Fibroblast of lung (primary cell): ENCODE measurements around the gene PGBD2. TPM values are rescaled to one million over a fixed set of nuclear protein-coding genes. Genes with fewer than 3 reads are reported as not detected.

Source experiments
- DNase-seq, 2 donors: peaks; one replicate each; pipeline versions ENCODE4 v3.0.0 to v3.0.0-alpha.2; 2010; ENCODE audit warnings: low read depth in 2 of 2
- H2AFZ ChIP-seq: 2 replicates; pipeline ENCODE4 v1.5.1; 2012; ENCODE audit warnings: low read length, control low read depth, inconsistent platforms
- H3K27ac ChIP-seq: 2 replicates; pipeline ENCODE4 v1.5.1; 2011; ENCODE audit warnings: low read length, control low read depth; ENCODE audit not compliant: insufficient read depth
- H3K27me3 ChIP-seq: 2 replicates; pipeline ENCODE4 v1.5.1; 2011; ENCODE audit warnings: mild to moderate bottlenecking, low read length; ENCODE audit not compliant: control insufficient read depth, insufficient read depth
- H3K36me3 ChIP-seq: 2 replicates; pipeline ENCODE4 v1.5.1; 2011; ENCODE audit warnings: low read length; ENCODE audit not compliant: control insufficient read depth, insufficient read depth
- H3K4me1 ChIP-seq: 2 replicates; pipeline ENCODE4 v1.5.1; 2011; ENCODE audit warnings: low read length; ENCODE audit not compliant: control insufficient read depth, insufficient read depth; ENCODE audit errors: extremely low read depth
- H3K4me2 ChIP-seq: 2 replicates; pipeline ENCODE4 v1.5.1; 2011; ENCODE audit warnings: low read length, control low read depth; ENCODE audit not compliant: insufficient read depth; ENCODE audit errors: extremely low read depth
- H3K4me3 ChIP-seq, 4 experiments: fragments of 200-600 bp in 1 of 4; sonication (generic) in 1 of 4; replicated peaks in 1 of 4; 2 replicates each; pipeline ENCODE4 v1.5.1; 2011 to 2016; ENCODE audit warnings: low read length in 4 of 4, low read depth in 3 of 4, mild to moderate bottlenecking in 3 of 4, control low read depth in 2 of 4, inconsistent platforms in 1 of 4, mixed read lengths in 1 of 4; ENCODE audit not compliant: insufficient read depth in 1 of 4; ENCODE audit errors: control extremely low read depth in 1 of 4
- H3K79me2 ChIP-seq: 2 replicates; pipeline ENCODE4 v1.5.1; 2012; ENCODE audit warnings: mild to moderate bottlenecking, low read length, inconsistent platforms; ENCODE audit not compliant: control insufficient read depth, insufficient read depth
- H3K9ac ChIP-seq: 2 replicates; pipeline ENCODE4 v1.5.1; 2011; ENCODE audit warnings: mild to moderate bottlenecking, low read length, control low read depth; ENCODE audit not compliant: insufficient read depth
- H3K9me3 ChIP-seq: 2 replicates; pipeline ENCODE4 v1.5.1; 2012; ENCODE audit warnings: low read depth, low read length; ENCODE audit not compliant: control insufficient read depth, insufficient read depth
- H4K20me1 ChIP-seq: 2 replicates; pipeline ENCODE4 v1.5.1; 2011; ENCODE audit warnings: low read length; ENCODE audit not compliant: control insufficient read depth, insufficient read depth; ENCODE audit errors: extremely low read depth
- EZH2 ChIP-seq: IDR thresholded peaks from 2 replicates; pipeline ENCODE4 v1.5.1; 2012; ENCODE audit warnings: low read length, control low read depth, mild to moderate bottlenecking; ENCODE audit errors: missing control alignments
- polyA plus RNA-seq, 2 donors: library from polyadenylated mRNA; depleted of rRNA in 1 of 2; stranded (reverse) in 1 of 2; unstranded in 1 of 2; fragments of >200 nt; gene quantifications; 2 replicates each; pipeline ENCODE4 v1.2.1, GENCODE V29; 2011 to 2012; ENCODE audit warnings: missing spikeins in 1 of 2
- total RNA-seq: library from RNA; depleted of rRNA; stranded (reverse); fragments of >200 nt; gene quantifications from 2 replicates; pipeline ENCODE4 v1.2.1, GENCODE V29; 2014
- TF ChIP-seq, protein P1 (sequence below), 2 donors: IDR thresholded peaks in 1 of 2; conservative IDR thresholded peaks in 1 of 2; 1 replicate in 1 of 2; 2 replicates in 1 of 2; pipeline ENCODE4 v1.5.1; 2011 to 2012; ENCODE audit warnings: low read length in 2 of 2, control low read depth in 1 of 2, inconsistent platforms in 1 of 2, low read depth in 1 of 2, mild to moderate bottlenecking in 1 of 2

Gene PGBD2
- total and polyA plus RNA-seq, 2 donors (not counting 1 experiment from before 2014, with no cell fraction given), result 4.0 to 7.1 TPM

DNA sequence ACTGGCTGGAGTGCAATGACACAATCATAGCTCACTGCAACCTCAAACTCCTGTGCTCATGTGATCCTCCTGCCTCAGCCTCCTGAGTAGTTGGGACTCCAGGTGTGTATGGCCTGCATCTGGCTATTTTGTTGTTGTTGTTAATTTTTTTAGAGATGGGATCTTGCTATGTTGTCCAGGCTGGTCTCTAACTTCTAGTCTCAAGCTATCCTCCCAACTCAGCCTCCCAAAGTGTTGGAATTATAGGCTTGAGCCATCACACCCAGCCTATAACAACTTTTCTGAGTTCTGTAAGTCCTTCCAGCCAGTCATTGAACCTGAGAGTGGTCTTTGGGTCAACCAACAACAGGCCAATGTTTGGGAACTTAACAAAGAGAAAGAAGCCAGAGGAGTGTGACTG lies 11.2 kb upstream of the PGBD2 start:
- Histone ChIP-seq H3K9ac (no peak overlapping the region), H3K9me3 (no peaks in the 10 kb centered on the region), H3K27ac (no peak overlapping the region), H4K20me1 (no peaks in the 10 kb centered on the region), H3K4me3 (no peak overlapping the region), H3K36me3 (no peaks in the 10 kb centered on the region), H3K4me1 (no peaks in the 10 kb centered on the region), H3K79me2 (no peaks in the 10 kb centered on the region), H3K4me2 (no peak overlapping the region), H3K27me3 (peaks cover 6% of the 10 kb centered on the region), H2AFZ (no peak overlapping the region)
- TF ChIP-seq EZH2, result no peak
- TF ChIP-seq, protein P1, sequence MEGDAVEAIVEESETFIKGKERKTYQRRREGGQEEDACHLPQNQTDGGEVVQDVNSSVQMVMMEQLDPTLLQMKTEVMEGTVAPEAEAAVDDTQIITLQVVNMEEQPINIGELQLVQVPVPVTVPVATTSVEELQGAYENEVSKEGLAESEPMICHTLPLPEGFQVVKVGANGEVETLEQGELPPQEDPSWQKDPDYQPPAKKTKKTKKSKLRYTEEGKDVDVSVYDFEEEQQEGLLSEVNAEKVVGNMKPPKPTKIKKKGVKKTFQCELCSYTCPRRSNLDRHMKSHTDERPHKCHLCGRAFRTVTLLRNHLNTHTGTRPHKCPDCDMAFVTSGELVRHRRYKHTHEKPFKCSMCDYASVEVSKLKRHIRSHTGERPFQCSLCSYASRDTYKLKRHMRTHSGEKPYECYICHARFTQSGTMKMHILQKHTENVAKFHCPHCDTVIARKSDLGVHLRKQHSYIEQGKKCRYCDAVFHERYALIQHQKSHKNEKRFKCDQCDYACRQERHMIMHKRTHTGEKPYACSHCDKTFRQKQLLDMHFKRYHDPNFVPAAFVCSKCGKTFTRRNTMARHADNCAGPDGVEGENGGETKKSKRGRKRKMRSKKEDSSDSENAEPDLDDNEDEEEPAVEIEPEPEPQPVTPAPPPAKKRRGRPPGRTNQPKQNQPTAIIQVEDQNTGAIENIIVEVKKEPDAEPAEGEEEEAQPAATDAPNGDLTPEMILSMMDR (conservative IDR thresholded peaks at IDR 0.05 in 1 of 2, IDR thresholded peaks at IDR 0.05 in 1 of 2; ENCODE audit: low read depth in 1 of 2, low read length in 2 of 2), result no peak
- DNase-seq, result no peak

DNA sequence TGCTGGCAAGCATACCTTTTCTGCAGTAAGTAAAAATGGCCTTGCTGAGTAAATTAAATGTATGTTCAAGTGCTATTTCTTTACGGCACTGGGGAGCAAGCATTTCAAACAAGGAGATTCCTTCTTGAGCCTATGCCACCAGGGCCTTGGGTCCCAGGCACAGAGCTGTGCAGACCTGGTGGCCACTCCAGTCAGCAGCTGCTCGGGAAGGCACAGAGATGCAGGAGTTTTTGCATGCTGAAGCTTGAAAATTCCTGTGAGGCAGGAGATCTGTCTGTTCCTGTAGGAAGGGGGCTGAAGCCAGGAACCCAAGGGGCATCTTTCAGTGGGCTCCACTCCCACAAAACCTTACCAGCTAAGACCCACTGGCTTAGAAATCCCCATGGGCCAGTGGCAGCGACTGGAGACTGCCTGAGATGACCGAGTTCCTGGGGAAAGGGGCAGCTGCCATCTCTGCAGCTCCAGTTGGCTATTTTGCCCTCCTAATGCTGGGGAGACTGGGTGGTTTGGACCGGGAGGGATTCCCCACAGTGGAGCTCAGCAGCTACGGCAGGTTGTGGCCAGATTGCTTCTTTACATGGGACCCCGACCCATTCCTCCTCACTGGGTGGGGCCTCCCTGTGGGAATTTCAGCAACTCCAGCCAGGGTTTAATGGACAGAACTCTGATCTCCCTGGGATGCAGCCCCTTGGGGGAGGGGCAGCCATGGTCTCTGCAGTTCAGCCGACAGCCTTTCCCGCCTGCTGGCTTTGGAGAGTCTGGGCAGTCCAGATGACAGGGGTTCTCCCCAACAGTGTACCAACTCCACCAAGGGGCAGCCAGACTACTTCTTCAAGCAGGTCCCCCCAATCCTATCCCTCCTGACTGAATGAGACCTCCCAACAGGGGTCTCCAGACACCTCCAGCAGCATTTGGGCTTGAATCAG lies 8.4 kb upstream of the PGBD2 start:
- Histone ChIP-seq H3K9me3 (no peaks in the 10 kb centered on the region), H3K4me1 (no peaks in the 10 kb centered on the region), H4K20me1 (no peaks in the 10 kb centered on the region), H3K36me3 (no peaks in the 10 kb centered on the region), H3K27ac (no peak overlapping the region), H3K4me2 (no peak overlapping the region), H3K27me3 (peaks cover 6% of the 10 kb centered on the region), H3K4me3 (no peak overlapping the region), H3K9ac (no peak overlapping the region), H2AFZ (no peak overlapping the region), H3K79me2 (no peaks in the 10 kb centered on the region)
- no peak for DNase-seq
- TF ChIP-seq, protein P1 (conservative IDR thresholded peaks at IDR 0.05 in 1 of 2, IDR thresholded peaks at IDR 0.05 in 1 of 2; ENCODE audit: low read depth in 1 of 2, low read length in 2 of 2), result no peak
- no peak for TF ChIP-seq EZH2

DNA sequence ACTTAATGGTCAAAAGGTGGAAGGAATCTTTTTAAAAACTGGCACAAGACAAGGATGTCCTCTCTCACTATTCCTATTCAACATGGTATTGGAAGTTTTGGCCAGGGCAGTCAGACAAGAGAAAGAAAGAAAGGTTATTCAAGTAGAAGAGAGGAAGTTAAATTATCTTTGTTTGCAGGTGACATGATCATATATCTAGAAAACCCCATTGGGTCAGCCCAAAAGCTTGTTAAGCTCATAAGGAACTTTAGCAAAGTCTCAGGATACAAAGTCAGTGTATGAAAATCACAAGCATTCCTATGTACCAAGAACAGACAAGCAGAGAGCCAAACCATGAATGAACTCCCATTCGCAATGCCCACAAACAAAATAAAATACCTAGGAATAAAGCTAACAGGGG lies 5.4 kb upstream of the PGBD2 start:
- Histone ChIP-seq H4K20me1 (no peaks in the 10 kb centered on the region), H3K4me1 (no peaks in the 10 kb centered on the region), H3K4me2 (no peak overlapping the region), H3K27me3 (no peaks in the 10 kb centered on the region), H3K27ac (no peak overlapping the region), H2AFZ (no peak overlapping the region), H3K9me3 (no peaks in the 10 kb centered on the region), H3K36me3 (no peaks in the 10 kb centered on the region), H3K4me3 (no peak overlapping the region), H3K79me2 (no peaks in the 10 kb centered on the region), H3K9ac (no peak overlapping the region)
- TF ChIP-seq, protein P1 (conservative IDR thresholded peaks at IDR 0.05 in 1 of 2, IDR thresholded peaks at IDR 0.05 in 1 of 2; ENCODE audit: low read depth in 1 of 2, low read length in 2 of 2), result no peak
- no peak for TF ChIP-seq EZH2
- no peak for DNase-seq
